Posterior vena cava (tissue), 2 donors: ENCODE results near the gene IGLL1. TPM values are rescaled to one million over a fixed set of nuclear protein-coding genes. Genes with fewer than 3 reads are reported as not detected.
A peak's percentile ranks its signal among the peaks of the same experiment; 100 is the strongest.

Experiments
- DNase-seq: peaks from one replicate; pipeline ENCODE4 v3.0.0-alpha.2; 2020; ENCODE audit warnings: low spot score
- intact Hi-C, 2 donors: fragments of 100-400 bp; cut with DNase I; formaldehyde crosslinking; loops; one replicate each; pipeline versions ENCODE4 v1.14.1 to v1.14.2; 2022 to 2023
- total RNA-seq, 2 donors: library from RNA; stranded (reverse); fragmentation: NEBNext Ultra II Directional; extraction: Animal tissue kit (Norgen Biotek cat#: 25700); gene quantifications; one replicate each; pipeline ENCODE4 v1.2.1, GENCODE V29; 2021
- donor health status: DM: yes; HTN: yes; CAD: no.
- donor health status: DM: yes; HTN: yes; CAD: no.

Gene IGLL1
- total RNA-seq, 2 donors from 2014 or later = not detected

- intact Hi-C loops = loop anchor here in 1 of 2 donors (10.0 kb wide), 2 partner anchors 129 to 791 kb away; no protein-coding TSS in a partner anchor
- peak; percentile 54 for DNase-seq
Observed at GRCh38 chr22:23523713-23524112, 56.4 kb downstream of the IGLL1 start.

Other genes starting within 250 kb of the IGLL1 start
- gene DRICH1, start 52.0 kb upstream of the IGLL1 start, total RNA-seq = under 1 TPM; 0.19 to 0.42 TPM
- 1 to 10 TPM in 1 of 2 donors, under 1 TPM in 1; 0.24 to 1.7 TPM for gene RGL4, start 110.7 kb upstream of the IGLL1 start, total RNA-seq
- gene ZNF70, start 170.8 kb upstream of the IGLL1 start, total RNA-seq = 1 to 10 TPM; 6.2 to 7.7 TPM
- under 1 TPM in 1 of 2 donors, not detected in 1; 0.43 TPM for gene VPREB3, start 174.1 kb upstream of the IGLL1 start, total RNA-seq
- not detected for gene C22orf15, start 182.7 kb upstream of the IGLL1 start, total RNA-seq
- 10 to 100 TPM; 59.0 to 68.7 TPM for gene CHCHD10, start 187.7 kb upstream of the IGLL1 start, total RNA-seq
- 1 to 10 TPM; 2.8 to 5.8 TPM for gene MMP11, start 192.6 kb upstream of the IGLL1 start, total RNA-seq
- 10 to 100 TPM; 42.6 to 45.8 TPM for gene SMARCB1, start 206.7 kb upstream of the IGLL1 start, total RNA-seq